Panc1 (cell line): ENCODE measurements around the gene MCF2L2. TPM values are rescaled to one million over a fixed set of nuclear protein-coding genes. Genes with fewer than 3 reads are reported as not detected.

Experiments used
- ATAC-seq: fragments of 200-7000 bp; cut with Tn5 transposase; 2 replicates; pipeline ENCODE4 v1.9.1; 2020; ENCODE audit warnings: mild to moderate bottlenecking, moderate library complexity
- BruUV-seq: library from RNA; stranded (reverse); fragments of 400-500 nt; replicated peaks from 2 replicates; lab custom pipeline; 2021; lab: Mats Ljungman, UMichigan
- CTCF ChIA-PET: fragments of 300-600 bp; sonication (Branson Sonifier 250); formaldehyde crosslinking; loops from one replicate; lab custom pipeline; 2022; ENCODE audit warnings: antibody characterized with exemption; lab: Charles Lee
- POLR2A ChIA-PET: fragments of 300-600 bp; sonication (Branson Sonifier 250); formaldehyde crosslinking; loops from one replicate; lab custom pipeline; 2022; ENCODE audit warnings: antibody characterized with exemption; lab: Charles Lee
- DNase-seq: peaks from one replicate; pipeline ENCODE4 v3.0.0-alpha.2; 2010; ENCODE audit warnings: low read depth, low spot score
- H3K27ac ChIP-seq: 2 replicates; pipeline ENCODE4 v1.5.1; 2011; ENCODE audit warnings: mild to moderate bottlenecking, low read length, inconsistent platforms
- H3K27me3 ChIP-seq: fragments of 200-500 bp; sonication (Bioruptor generic); 2 replicates; pipeline ENCODE4 v1.6.0; 2014; ENCODE audit warnings: low read length, inconsistent platforms; ENCODE audit not compliant: control insufficient read depth, insufficient read depth
- H3K36me3 ChIP-seq: fragments of 200-500 bp; sonication (Bioruptor generic); 2 replicates; pipeline ENCODE4 v1.5.1; 2014; ENCODE audit warnings: inconsistent platforms, mild to moderate bottlenecking, low read length, moderate library complexity; ENCODE audit not compliant: control insufficient read depth, insufficient read depth
- H3K4me1 ChIP-seq: 2 replicates; pipeline ENCODE4 v1.5.1; 2011; ENCODE audit warnings: inconsistent platforms, mild to moderate bottlenecking, low read length, moderate library complexity; ENCODE audit not compliant: control insufficient read depth, insufficient read depth
- H3K4me3 ChIP-seq, 2 experiments: 2 replicates each; pipeline ENCODE4 v1.5.1; 2011 to 2012; ENCODE audit warnings: low read depth in 2 of 2, low read length in 2 of 2, mild to moderate bottlenecking in 2 of 2, inconsistent platforms in 1 of 2, moderate library complexity in 1 of 2
- H3K9me3 ChIP-seq: fragments of 200-500 bp; sonication (Bioruptor generic); 2 replicates; pipeline ENCODE4 v1.5.1; 2014; ENCODE audit warnings: low read depth, mild to moderate bottlenecking, inconsistent platforms, low read length, moderate library complexity; ENCODE audit not compliant: control insufficient read depth, insufficient read depth
- CTCF ChIP-seq: fragments of 450-650 bp; IDR thresholded peaks from 2 replicates; pipeline ENCODE4 v1.5.1; 2017; ENCODE audit warnings: mild to moderate bottlenecking
- POLR2AphosphoS5 ChIP-seq: IDR thresholded peaks from 2 replicates; pipeline ENCODE4 v1.6.1; 2012; ENCODE audit warnings: mild to moderate bottlenecking, low read depth, low read length, moderate library complexity
- REST ChIP-seq, 2 experiments: IDR thresholded peaks; 2 replicates each; pipeline ENCODE4 v1.6.1; 2011 to 2012; ENCODE audit warnings: low read depth in 2 of 2, control low read depth in 1 of 2, low read length in 1 of 2, mild to moderate bottlenecking in 1 of 2, moderate library complexity in 1 of 2; ENCODE audit not compliant: insufficient read depth in 1 of 2
- SIN3A ChIP-seq: IDR thresholded peaks from 2 replicates; pipeline ENCODE4 v1.6.1; 2012; ENCODE audit warnings: low read depth, mild to moderate bottlenecking, low read length, moderate library complexity, borderline replicate concordance; ENCODE audit not compliant: insufficient read depth
- TCF7L2 ChIP-seq: IDR thresholded peaks from 2 replicates; pipeline ENCODE4 v1.6.1; 2011; ENCODE audit warnings: mild to moderate bottlenecking, low read depth, low read length, inconsistent platforms
- in situ Hi-C: cut with HindIII; loops from 2 replicates; pipeline ENCODE4 v1.10.0; 2016; ENCODE audit warnings: low sequenced_read_pairs, low pct_unique_long_range_greater_than_20kb
- intact Hi-C: fragments of 100-400 bp; cut with micrococcal nuclease; formaldehyde crosslinking; loops from one replicate; pipeline ENCODE4 v1.10.0; 2022; ENCODE audit not compliant: unreplicated experiment
- total RNA-seq: library from RNA; stranded (reverse); gene quantifications from one replicate; pipeline ENCODE4 v1.2.1, GENCODE V29; 2021; ENCODE audit not compliant: unreplicated experiment

Gene MCF2L2
- total RNA-seq, 1 experiment from 2014 or later: 1.0 TPM

- Histone ChIP-seq H3K36me3 (no peaks in the 10 kb centered on the region), H3K4me3 (no peak overlapping the region), H3K27ac (no peak overlapping the region), H3K27me3 (no peaks in the 10 kb centered on the region; the same call in 1 of the 2 replicates), H3K9me3 (no peaks in the 10 kb centered on the region; the same call in 1 of the 2 replicates), H3K4me1 (no peaks in the 10 kb centered on the region)
- no peak for TF ChIP-seq REST (IDR thresholded peaks at IDR 0.05; ENCODE audit: insufficient read depth in 1 of 2, low read depth in 2 of 2, low read length in 1 of 2)
- no peak for TF ChIP-seq TCF7L2
- TF ChIP-seq SIN3A: no peak
- TF ChIP-seq POLR2AphosphoS5: no peak
- TF ChIP-seq CTCF: no peak
- ChIA-PET CTCF (no interaction called here), POLR2A (no interaction called here)
- BruUV-seq: no TSS peak
- intact Hi-C loops (no loop called here), in situ Hi-C loops (no loop called here)
- no peak for ATAC-seq
- no peak for DNase-seq
Observed at GRCh38 chr3:183353421-183353820, 75.0 kb downstream of the MCF2L2 start.

DNA sequence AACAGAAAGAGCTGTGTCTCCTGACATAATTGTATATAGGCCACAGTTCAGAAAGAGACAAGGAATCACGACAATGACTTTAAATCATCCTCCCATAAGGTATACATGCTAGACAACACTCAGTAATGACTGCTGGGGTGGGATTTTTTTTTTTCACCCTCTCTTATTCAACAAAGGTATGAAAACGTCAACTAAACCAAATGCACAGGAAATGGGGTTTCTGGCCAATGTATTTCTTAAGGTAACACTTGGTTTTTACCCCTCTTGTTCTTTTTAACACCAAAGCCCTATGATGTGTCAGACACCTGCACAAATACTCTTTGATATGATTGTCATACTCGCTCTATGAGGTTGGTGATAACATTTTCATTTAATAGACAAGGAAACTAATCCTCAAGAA is 78.3 kb downstream of the MCF2L2 start:
- no peaks in the 10 kb centered on the region for H3K36me3 ChIP-seq
- intact Hi-C loops (no loop called here), in situ Hi-C loops (no loop called here)
- no peak for TF ChIP-seq SIN3A
- no peak for TF ChIP-seq REST (IDR thresholded peaks at IDR 0.05; ENCODE audit: insufficient read depth in 1 of 2, low read depth in 2 of 2, low read length in 1 of 2)
- TF ChIP-seq POLR2AphosphoS5: no peak
- TF ChIP-seq CTCF: no peak
- no peak for TF ChIP-seq TCF7L2
- ChIA-PET POLR2A (no interaction called here), CTCF (no interaction called here)
- no peaks in the 10 kb centered on the region; the same call in 1 of the 2 replicates for H3K27me3 ChIP-seq
- H3K27ac ChIP-seq: no peak overlapping the region
- ATAC-seq (no peak), DNase-seq (no peak)
- H3K9me3 ChIP-seq: no peaks in the 10 kb centered on the region
- BruUV-seq: no TSS peak
- H3K4me3 ChIP-seq: no peak overlapping the region
- H3K4me1 ChIP-seq: no peaks in the 10 kb centered on the region
